ELF-1 (cell line): ENCODE data around the gene IRF7.
A peak's percentile ranks its signal among the peaks of the same experiment; 100 is the strongest.

Experiments
- DNase-seq: peaks from one replicate; pipeline ENCODE4 v3.0.0-alpha.2; 2016; ENCODE audit warnings: low read depth, low spot score

Gene IRF7

DNA sequence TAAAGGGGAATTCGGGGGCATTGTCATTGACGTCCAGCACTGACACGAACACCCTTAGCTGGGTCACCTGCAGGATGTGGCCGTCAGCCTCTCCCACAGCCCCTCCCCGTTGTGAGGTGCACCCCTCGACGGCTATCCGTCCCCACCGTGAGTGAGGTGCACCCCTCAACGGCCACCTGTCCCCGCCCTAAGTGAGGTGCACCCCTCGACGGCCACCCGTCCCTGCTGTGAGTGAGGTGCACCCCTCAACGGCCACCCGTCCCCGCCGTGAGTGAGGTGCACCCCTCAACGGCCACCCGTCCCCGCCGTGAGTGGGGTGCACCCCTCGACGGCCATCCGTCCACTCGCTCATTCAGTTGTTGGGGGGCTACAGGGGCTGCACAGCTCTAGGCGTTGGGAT, 6.1 kb upstream of the IRF7 start:
- DNase-seq: no peak

DNA sequence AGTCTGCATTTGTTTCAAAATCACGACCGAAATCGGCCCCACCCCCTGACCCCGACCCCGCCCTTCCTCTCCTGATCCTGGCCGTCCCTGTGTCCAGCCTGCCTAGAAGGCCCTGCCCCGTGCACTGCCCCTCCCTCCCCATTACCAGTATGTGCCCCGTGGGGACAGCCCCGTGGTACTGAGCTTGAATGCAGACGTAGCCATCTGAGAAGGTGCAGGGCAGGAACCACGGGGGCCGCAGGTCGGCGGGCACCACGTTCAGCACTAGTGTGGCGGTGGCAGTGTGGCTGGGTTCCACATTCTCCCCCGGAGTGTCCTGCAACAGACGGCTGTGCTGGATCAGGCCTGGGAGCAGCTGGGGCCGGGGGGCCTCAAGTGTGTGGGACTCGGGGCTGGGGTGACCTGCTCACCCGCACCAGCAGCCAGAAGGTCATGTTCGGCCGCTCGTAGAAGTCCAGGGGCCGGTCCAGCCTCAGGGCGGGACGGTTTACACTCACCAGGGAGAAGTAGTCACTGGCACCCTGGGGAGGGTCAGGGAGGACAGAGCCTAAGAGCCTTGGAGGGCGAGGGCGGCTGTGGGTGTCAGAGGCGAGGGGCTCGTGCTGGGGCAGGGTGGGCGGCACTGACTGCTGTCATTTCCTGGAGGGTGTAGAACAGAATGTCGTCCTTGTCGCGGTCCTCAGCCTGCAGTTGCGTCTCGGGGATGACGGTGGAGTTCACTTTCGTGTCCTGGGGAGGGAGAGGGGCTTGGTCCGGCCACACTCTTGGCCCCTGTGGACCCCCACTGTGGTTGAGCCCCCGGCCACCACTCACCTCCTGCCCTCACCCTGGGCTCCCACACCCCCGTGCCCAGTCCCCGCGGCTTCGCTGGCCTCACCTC, 5.4 kb upstream of the IRF7 start:
- DNase-seq: no peak

DNA sequence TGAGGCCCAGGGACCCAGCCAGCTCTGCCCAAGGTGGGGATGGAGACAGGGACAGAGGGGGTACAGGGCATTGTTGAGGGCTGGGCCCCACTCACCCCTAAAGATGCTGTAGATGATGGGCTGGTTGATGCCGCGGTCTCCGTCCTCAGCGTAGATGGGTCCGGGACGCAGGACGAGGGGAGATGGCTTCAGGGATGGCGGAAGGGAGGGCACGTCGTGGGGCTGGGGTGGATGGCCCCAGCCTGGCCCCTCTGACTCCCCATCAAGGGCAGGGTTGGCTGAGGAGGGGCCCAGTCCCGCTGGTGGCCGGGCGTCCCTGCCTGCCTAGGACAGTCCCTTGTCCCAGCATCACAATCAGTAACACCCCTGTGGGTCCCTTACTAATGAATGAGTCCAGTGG, 4.5 kb upstream of the IRF7 start:
- DNase-seq: no peak

DNA sequence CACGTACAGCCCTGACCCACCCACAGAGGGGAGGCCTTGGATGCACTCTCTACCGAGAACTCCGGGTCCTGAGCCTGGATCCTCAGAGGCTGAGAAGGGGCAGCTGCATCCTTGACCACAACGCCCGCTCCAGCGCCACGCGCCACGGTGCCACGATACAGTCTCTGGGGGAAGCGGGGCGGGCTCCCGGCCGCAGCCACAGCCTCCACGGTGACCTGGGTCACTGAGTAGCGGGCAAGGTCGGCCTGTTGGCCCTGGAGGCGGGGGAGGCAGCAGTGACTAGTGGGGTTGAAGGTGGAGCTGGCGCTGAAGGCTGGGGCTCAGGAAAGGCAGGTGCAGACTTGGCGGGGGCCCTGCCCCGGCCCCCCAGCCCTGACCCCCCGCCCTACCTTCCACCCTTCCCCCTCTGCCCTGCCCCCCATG, 3.9 kb upstream of the IRF7 start:
- DNase-seq: no peak

DNA sequence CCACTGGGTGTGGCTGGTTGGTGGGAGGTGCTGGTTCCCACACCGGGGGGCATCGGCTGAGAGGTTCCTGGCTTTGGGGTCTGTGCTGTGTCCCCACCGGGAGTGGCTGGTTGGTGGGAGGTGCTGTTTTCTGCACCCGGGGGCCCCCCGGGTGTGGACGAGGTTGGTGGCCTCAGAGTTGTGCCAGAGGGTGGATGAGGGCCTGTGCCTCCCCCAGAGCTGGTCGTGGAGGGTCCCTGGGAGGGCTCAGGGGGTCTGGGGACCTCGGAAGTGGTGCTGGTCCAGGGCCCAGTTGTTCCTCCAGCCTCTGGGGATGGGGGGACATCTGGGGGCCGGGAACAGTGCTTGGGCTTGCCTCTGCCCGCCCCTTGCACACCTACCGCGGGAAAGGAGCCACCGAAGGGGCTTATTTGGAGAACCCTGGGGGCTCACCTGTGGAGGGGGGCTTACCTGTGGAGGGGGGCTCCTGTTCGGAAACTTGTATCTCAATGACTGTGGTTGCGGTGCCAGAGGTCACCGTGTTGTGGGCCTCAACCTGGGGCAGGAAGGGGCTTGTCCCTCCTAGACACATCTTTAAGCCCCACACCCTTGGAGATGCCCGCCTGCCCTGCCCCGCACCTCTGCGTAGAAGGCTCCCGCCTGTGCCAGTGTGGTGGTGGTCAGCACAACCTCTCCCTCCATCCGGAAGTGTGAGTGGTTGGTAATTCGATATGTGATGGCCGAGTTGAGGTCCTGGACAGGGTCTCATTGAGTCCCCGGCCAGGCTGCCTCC, 3.3 kb upstream of the IRF7 start:
- DNase-seq: no peak

DNA sequence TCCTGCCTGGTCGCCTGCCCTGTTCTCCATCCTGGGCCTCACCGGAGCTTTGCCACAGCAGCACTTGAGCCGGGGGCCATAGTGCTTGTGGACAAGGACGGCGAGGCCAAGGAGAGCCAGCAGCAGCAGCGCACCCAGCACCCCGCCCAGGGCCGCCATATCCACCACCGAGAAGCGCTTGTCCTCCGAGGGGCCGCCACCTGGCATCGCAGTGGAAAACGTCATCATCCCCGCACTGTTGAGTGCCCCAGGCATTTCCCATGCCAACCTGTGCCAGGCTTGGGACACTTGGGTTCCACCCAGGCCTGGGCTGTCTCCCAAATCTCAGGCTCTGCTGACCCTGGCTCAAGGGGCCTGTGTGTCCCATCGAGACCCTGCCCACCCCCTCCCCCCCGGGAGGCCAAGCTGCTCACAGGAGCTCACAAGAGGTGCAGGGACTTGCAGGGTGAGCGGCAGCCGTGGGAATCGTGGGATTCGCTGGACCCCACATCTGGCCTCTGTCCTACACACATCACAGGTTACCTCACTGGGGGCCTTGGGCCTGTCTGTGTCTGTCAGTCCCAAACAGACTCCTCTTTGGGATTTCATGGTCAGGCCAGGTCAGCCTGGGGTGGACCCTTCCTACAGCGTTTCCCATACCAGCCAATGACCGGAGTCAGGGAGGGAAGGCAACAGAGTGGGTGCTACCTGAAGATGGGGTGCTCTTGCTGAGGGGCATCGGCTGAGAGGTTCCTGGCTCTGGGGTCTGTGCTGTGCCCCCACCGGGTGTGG, 2.3 kb upstream of the IRF7 start:
- no peak for DNase-seq

DNA sequence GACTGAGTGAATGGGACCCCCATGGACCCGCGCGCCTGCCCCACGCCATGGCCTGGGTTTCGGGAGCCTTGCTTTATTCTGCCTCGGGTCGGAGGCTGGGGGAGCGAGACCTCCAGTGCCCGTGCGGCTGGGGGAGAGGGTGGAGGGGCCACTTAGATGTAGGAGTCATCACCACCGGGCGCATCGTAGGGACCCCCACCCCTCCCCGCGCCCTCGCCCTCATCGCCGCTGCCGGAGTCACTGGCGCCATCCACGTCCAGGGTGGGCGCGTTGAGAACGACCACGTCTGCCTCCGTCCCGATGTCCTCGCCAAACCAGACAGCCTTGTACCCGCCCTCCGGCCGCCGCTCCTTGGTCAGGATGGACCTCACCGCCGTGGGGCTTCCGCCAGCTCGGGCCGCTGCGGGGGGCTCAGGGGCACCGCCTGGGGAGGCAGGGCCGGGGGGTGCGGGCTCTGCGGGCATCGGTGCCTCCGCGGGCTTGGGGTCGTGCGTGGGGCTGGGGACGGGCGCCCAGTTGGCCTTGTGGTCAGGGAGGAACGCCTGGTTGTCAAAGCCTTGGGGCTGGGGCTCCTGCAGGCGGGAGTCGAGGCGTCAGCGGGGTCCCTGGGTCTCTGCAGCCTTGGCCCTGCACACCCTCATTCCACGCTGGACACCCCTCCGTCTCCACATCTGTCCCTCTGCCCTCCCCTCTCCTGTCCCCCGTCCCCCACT, 1.6 kb upstream of the IRF7 start:
- DNase-seq: no peak

DNA sequence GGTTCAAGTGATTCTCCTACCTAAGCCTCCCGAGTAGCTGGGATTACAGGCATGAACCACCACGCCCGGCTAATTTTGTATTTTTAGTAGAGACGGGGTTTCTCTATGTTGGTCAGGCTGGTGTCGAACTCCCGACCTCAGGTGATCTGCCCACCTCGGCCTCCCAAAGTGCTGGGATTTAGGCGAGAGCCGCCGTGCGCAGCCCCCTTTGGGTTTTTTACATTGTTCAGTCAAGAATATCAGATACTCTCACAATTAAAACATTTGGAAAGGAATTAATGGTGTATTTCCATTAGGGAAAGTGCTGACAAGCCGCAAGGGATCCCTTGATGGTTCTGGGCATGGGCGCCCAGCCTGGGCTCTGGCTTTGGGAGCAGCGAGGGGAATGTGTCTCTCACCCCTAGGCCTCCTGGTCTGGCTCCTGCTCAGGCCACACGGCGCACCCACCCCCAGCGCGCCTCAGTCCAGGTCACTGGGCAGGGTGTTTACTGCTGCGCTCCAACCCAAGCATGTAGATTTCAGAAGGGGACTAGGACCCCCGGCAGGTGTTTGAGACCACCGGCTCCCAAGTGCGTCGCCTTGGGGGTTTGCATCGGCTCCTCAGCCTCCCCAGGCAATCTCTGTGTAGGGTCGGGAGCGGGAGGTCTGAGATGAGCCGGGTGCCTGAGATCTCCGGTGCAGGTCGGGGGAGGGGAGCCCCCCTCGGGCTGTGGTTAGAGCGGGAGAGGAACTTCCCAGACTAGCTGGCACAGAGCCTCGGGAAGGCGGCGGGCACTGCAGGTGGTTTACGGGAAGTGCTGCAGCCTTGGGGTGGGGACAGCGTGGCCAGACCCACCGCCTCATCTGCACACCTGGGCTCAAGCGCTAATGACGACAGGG, 809 bp upstream of the IRF7 start:
- no peak for DNase-seq

DNA sequence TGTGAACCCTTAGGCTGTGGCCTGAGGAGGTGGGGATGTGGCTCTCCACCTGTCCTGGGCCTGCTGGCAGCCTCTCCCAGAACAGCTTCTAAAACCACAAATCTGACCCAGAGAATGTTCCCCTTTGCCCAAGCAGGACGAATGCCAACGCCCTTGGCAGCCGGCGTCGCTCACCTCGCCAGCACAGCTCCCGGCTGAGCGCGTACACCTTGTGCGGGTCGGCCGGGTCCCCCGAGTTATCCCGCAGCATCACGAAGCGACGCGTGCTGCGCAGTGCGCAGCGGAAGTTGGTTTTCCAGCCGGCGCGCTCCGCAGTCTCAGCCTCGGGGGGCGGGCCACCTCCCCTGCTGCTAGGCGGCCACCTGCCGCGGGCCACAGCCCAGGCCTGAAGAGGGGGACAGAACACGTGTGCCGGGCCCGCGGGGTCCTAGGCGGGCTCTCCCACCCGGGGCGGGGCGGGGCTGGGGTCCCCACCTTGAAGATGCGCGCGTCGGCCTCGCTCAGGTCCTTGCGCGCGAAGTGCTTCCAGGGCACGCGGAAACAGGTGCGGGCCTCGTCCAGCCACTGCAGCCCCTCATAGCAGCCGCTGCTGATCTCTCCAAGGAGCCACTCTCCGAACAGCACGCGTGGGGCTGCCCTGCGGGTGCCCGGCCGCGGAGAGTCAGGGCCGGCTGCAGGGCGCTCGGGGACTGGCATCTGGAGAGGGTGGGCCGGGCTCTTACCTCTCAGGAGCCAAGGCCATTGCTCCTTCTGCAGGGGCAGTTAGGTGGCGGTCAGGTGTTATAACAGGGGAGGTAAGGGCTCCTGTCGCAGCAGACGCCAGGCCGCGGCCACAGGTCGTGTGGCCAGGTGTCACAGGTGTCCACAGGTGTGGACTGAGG, 887 bp downstream of the IRF7 start:
- DNase-seq: no peak

DNA sequence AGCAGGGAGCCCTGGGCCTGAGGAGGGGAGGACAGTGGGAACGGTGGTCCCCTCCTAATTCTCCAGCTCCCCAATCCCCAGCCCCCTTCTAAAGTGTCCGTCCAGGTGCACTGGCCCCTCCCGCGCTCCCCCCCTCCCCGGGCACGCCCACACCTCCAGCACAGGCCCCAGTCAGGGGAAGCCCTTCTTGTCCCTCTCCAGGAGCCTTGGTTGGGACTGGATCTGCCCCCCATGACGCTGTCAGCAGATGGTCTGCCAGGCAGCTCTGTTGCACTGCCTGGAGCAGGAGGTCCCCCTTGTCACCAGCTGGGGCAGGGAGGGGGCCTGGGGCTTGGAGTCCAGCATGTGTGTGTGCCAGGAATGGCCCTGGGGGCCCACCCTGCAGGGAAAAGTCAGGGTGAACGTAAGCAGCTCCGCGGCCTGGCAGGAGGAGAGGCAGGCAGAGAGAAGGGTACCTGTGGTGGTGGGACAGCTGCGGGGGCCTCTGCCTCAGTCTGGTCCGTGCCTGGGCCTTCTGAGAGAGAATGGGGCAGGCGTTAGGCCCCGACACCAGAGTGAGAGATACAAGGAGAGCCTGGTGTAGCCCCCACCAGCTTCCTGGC, 1.6 kb downstream of the IRF7 start:
- no peak for DNase-seq

DNA sequence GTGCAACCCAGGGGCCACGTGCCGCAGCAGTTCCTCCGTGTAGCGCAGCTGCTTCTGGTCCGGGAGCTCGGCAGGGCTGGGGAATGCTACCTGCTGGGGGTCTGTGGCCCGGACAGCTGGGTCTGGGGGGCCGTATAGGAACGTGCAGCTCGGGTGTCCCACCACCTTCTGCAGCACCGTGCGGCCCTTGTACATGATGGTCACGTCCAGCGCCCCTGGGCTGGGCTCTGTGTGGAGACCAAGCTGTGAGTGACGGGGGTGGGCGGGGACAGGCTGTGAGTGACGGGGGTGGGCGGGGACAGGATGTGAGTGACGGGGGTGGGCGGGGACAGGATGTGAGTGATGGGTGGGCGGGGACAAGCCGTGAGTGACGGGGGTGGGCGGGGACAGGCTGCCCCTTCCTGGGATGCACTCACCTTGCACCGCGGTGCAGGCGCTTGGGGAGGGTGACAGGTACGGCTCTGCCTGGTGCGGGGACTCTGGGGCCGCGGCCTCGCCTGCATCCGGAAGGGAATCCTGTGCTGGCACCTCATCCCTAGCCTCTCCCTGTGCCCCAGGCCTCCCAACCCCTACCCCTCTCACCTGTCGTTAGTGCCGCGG, 2.3 kb downstream of the IRF7 start:
- peak; percentile 58 for DNase-seq

DNA sequence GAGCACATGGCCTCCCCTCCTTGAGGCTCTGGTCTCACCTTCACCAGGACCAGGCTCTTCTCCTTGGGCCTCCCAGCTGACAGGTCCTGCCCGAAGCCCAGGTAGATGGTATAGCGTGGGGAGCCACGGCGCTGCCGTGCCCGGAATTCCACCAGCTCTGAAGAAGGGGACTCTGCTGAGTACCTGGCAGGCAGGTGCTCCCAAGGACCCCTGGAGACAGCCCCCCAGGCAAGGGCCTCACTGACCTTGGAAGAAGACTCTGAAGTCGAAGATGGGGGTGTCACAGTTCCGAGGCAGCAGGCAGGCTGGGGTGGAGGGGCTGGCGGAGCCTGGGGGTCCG, 2.8 kb downstream of the IRF7 start:
- no peak for DNase-seq

DNA sequence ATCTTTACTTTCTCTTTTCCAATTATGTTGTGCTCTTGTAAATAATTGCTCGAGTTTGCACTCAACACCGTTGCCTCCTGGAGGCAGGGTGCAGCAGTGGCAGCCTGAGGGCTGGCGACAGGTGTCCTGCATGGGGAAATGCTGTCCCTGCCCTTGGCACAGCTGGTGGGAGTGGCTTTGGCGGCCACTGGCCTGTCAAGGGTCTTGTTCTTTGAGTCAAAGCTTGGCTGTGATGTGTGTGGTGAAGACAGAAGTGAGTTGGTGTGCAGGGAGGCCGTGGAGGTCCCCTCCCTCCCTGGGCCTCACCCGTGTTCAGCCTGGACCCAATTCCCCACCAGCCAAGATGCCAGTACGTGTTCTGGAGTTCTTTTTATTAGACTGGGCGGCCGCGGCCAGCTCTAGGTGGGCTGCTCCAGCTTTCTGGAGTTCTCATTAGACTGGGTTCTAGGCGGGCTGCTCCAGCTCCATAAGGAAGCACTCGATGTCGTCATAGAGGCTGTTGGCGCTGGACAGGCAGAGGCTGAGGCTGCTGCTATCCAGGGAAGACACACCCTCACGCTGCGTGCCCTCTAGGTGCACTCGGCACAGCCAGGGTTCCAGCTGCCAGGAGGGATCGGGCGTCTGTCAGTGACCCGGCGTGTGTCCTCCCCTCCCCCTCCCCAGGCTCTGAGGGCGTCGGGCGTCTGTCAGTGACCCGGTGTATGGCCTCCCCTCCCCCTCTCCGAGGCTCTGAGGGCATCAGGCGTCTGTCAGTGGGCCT, 3.4 kb downstream of the IRF7 start:
- DNase-seq: peak; percentile 36

DNA sequence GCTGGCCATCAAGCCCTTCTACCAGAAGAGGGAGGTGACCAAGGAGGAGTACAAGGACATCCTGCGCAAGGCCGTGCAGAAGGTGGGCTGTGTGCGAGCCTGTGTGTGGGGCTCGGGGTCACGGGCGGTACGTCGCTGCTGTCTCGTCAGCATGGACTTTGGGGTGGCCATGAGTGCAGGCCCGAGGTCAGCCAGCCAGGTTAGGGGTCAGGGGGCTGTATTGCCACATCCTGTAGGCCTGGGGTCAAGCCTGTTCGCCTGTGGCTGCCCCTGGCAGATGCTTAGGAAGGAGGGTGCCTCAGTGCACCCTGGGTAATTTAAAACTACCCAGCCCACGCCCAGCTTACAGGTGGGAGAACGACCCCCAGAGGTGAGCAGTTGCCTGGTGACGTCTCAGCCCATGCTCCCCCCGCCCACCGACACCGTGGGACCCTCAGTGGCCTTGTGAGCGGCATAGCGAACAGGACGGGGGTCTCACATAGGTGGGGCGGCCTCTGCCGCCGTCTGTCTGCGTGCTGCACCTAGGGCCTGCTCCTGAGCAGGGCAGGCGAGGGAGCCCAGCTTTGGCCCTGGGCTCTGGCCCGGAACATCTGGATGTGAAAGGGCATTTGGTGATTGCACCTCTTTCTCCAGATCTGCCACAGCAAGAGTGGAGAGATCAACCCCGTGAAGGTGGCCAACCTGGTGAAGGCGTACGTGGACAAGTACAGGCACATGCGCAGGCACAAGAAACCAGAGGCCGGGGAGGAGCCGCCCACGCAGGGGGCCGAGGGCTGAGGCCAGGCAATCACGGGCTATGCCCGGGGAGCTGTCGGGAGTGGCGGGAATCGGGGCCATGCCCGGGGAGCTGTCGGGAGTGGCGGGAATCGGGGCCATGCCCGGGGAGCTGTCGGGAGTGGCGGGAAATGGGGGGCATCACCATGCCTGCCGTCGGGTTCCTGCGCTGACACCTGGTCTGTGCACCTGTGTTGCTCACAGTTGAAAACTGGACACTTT, 4.5 kb downstream of the IRF7 start:
- no peak for DNase-seq

DNA sequence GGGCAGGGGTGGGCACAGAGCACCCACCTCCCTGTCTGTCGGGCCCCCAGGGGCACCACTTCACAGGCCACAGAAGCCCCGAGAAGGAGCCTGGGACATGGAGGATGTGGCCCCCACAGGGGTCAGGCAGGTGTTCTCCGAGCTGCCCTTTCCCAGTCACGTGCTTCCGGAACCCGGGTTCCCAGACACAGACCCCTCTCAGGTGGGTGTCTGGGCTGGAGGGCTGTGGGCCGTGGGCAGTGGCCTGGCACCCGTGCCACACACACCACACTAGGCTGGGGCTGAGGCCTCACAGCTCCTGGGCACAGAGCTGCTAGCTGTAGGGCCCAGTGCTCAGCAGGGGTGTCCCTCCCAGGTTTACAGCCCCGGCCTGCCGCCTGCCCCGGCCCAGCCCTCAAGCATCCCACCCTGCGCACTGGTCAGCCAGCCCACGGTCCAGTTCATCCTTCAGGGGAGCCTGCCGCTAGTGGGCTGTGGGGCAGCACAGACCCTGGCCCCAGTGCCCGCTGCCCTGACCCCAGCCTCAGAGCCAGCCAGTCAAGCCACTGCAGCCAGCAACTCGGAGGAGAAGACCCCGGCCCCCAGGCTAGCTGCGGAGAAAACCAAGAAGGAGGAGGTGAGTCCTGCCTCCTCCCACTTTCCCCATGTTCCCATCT, 5.5 kb downstream of the IRF7 start:
- DNase-seq: no peak

DNA sequence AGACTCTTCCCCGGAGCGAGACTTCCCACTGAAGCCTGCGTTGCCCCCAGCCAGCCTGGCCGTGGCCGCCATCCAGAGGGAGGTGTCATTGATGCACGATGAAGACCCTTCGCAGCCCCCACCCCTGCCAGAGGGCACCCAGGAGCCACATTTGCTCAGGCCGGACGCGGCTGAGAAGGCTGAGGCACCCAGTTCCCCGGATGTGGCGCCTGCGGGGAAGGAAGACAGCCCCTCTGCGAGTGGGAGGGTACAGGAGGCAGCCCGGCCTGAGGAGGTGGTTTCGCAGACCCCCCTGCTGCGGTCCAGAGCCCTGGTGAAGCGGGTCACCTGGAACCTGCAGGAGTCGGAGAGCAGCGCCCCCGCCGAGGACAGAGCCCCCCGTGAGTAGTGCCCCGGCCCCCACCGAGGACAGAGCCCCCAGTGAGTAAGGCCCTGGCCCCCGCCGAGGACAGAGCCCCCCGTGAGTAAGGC, 6.4 kb downstream of the IRF7 start:
- DNase-seq: no peak
